Measurements from ENCODE around the gene RASGRP3.

The RASGRP3 gene

DNA sequence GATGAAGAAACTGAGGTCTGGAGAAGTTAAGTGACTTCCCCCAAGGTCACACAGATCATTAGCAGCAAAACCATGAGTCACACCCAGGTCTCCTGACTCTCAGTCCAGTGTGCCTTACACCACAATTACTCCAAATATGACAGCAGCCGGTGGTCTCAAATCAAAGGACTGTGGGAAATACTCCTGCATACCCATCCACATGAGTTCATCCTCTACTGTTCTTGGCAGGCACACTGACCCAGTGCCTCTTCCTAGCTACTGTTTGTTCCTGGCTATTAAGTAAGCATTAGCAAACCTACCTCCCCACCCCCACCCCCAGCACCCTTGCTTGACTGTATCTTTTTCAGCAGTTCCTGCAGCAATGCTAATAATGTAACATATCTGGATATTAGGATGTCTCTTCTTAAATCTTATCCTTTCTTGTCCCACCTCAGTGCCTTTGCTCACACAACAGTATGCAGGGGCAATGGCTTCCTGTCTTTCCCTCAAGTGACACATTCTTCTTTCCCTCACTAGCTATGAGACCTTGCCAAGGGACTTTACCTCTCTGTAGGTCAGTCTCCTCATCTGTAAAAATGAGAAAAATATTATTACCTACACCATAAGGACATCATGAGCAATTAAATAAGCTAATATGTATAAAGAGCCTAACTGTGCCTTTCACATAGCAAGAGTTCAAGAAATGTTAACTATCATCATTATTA, 76.5 kb downstream of the RASGRP3 start:
- POLR2A ChIA-PET (ENCODE audit: low non-redundant PET): no interaction called here
- H3K27ac ChIP-seq: no peak overlapping the region
- no peak for DNase-seq (ENCODE audit: low spot score)
- TF ChIP-seq, protein P1, sequence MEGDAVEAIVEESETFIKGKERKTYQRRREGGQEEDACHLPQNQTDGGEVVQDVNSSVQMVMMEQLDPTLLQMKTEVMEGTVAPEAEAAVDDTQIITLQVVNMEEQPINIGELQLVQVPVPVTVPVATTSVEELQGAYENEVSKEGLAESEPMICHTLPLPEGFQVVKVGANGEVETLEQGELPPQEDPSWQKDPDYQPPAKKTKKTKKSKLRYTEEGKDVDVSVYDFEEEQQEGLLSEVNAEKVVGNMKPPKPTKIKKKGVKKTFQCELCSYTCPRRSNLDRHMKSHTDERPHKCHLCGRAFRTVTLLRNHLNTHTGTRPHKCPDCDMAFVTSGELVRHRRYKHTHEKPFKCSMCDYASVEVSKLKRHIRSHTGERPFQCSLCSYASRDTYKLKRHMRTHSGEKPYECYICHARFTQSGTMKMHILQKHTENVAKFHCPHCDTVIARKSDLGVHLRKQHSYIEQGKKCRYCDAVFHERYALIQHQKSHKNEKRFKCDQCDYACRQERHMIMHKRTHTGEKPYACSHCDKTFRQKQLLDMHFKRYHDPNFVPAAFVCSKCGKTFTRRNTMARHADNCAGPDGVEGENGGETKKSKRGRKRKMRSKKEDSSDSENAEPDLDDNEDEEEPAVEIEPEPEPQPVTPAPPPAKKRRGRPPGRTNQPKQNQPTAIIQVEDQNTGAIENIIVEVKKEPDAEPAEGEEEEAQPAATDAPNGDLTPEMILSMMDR (conservative IDR thresholded peaks at IDR 0.05; ENCODE audit: low read depth): no peak
- CTCF ChIA-PET: no interaction called here

DNA sequence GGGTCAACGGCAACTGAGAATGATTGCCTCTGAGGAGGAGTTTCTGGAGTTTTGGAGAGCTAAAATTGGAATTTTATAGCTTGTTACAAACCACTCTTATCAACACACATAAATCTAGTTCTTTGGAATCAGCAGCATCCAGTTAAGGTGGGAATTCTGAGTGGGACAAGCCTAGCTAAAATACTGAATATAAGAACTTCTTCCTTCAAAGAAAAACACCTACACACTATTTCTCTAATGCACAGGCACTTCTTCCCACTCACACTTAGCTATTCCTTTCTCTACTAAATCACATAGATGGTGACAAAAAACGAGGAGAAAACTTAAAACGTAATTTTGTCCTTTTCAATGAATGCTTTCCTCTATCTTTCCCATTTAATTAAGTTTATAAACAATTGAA, 79.2 kb downstream of the RASGRP3 start:
- no peak overlapping the region for H3K27ac ChIP-seq
- ChIA-PET POLR2A (ENCODE audit: low non-redundant PET) (no interaction called here), CTCF (interaction anchor here (0.6 kb wide), 1 partner anchor 1717 kb away, joined by 3 read pairs; no protein-coding TSS in a partner anchor)
- no peak for DNase-seq (ENCODE audit: low spot score)
- TF ChIP-seq, protein P1 (conservative IDR thresholded peaks at IDR 0.05; ENCODE audit: low read depth): no peak

DNA sequence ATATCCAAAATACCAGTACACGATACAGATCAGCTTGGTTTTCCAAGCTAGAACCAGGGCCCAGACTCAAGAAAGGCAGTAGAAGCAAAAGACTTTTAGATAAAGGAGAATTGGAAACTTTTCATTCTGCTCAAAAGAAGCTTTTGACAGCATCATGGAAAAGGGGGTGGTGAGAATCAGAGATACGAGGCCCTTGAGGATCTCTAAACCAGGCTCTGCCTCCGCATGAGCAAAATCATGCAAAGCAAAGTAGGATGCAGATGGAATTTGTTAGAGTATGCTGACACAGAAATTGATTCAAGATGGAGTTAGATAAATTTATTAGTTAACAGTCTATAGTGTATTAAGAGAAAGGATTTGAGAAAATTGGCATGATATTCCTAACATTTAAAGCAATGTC, 82.9 kb downstream of the RASGRP3 start:
- no peak overlapping the region for H3K27ac ChIP-seq
- ChIA-PET CTCF (no interaction called here), POLR2A (ENCODE audit: low non-redundant PET) (no interaction called here)
- TF ChIP-seq, protein P1 (conservative IDR thresholded peaks at IDR 0.05; ENCODE audit: low read depth): no peak
- DNase-seq (ENCODE audit: low spot score): no peak

DNA sequence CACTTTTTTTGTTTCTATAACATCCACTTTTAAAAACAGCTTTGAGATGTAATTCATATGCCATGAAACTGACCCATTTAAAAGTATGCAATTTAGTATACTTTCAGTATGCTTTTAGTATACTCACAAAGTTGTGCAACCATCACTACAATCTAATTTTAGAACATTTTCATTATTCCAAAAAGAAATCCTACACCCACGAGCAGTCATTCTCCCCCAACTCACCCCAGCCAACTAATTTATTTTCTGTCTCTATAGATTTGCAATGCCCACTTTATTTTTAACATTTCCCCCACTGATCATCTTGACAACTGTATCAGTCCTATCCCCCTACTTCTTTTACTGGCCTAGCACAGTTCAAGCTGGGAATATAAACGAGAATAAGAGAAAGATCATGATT, 83.6 kb downstream of the RASGRP3 start:
- DNase-seq (ENCODE audit: low spot score): no peak
- POLR2A ChIA-PET (ENCODE audit: low non-redundant PET): no interaction called here
- H3K27ac ChIP-seq: no peak overlapping the region
- TF ChIP-seq, protein P1 (conservative IDR thresholded peaks at IDR 0.05; ENCODE audit: low read depth): no peak
- CTCF ChIA-PET: no interaction called here

DNA sequence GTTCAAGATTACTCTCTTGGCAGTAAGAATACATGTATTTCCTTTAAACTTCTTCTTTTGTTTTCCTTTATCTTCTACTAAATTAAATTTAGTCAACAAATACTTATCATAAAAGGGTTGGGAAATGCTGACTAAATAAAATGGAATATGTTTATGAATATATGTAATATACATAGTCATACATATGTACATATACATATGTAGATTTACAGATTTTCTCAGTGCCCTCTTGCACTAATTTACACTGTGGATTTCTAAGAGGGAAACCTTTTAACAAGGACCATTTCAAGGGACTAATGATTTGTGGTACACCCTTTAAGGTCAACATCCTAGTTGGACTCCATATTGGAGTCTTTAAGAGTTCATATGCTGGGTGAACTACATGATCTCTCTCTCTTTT, 85.4 kb downstream of the RASGRP3 start:
- CTCF ChIA-PET: interaction anchor here (0.6 kb wide), 1 partner anchor 1008 kb away, joined by 5 read pairs; no protein-coding TSS in a partner anchor
- TF ChIP-seq, protein P1 (conservative IDR thresholded peaks at IDR 0.05; ENCODE audit: low read depth): no peak
- POLR2A ChIA-PET (ENCODE audit: low non-redundant PET): no interaction called here
- H3K27ac ChIP-seq: no peak overlapping the region
- no peak for DNase-seq (ENCODE audit: low spot score)

DNA sequence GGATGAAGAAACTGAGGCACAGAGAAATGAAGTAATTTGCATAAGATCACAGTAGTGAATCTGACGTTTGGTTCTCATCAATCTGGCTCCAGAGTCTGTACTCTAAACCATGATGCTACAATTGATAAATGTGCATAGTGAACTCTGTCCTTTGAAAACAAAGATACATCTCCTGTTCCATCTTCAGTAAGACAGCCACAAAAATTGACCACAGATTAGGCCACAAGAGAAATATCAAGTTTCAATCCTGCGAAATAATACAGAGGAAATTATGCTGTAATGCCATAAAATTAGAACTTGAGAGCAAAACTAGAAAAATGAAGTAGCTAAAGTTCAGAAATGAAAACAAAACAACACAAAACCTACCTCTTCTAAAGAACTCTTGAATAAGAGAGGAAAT, 94.2 kb downstream of the RASGRP3 start:
- TF ChIP-seq, protein P1 (conservative IDR thresholded peaks at IDR 0.05; ENCODE audit: low read depth): no peak
- ChIA-PET CTCF (no interaction called here), POLR2A (ENCODE audit: low non-redundant PET) (no interaction called here)
- DNase-seq (ENCODE audit: low spot score): no peak
- H3K27ac ChIP-seq: no peak overlapping the region

Data from RWPE1 (cell line).